ENCODE results near the gene CYP4F11.
"Not testable (repeated sequence)": the region's sequence is repeated elsewhere in the genome, so short reads cannot be mapped to it uniquely, and the experiment has no call there.

GRCh38 chr19:15873771-15874170 is 60.6 kb downstream of the CYP4F11 start:
- TF ChIP-seq EZH2 (IDR thresholded peaks at IDR 0.05; ENCODE audit: insufficient read depth, low read length); CTCF (IDR thresholded peaks at IDR 0.05; ENCODE audit: insufficient read depth, low read depth, low read length): not testable (repeated sequence)
